Stimulated activated CD8-positive, alpha-beta memory T cell treated with anti-CD3 and anti-CD28 coated beads, Interleukin-7, amount 100 ng/mL, for 4 hours (primary cell): ENCODE data around the gene AQP5.

Experiments used
- DNase-seq, 2 donors: peaks; one replicate each; pipeline ENCODE4 v3.0.0-alpha.2; 2020; ENCODE audit warnings: low read depth in 2 of 2

The AQP5 gene

GRCh38 chr12:49950273-49951251 is 11.1 kb upstream of the AQP5 start, which contains the start of gene AQP2:
Gene AQP2 (plus strand): TSS chr12:49950737. CDS start chr12:49950831, 94 bp downstream.
- DNase-seq: no peak

- no peak for DNase-seq
Observed at GRCh38 chr12:49951411-49952240, 10.0 kb upstream of the AQP5 start.

DNA sequence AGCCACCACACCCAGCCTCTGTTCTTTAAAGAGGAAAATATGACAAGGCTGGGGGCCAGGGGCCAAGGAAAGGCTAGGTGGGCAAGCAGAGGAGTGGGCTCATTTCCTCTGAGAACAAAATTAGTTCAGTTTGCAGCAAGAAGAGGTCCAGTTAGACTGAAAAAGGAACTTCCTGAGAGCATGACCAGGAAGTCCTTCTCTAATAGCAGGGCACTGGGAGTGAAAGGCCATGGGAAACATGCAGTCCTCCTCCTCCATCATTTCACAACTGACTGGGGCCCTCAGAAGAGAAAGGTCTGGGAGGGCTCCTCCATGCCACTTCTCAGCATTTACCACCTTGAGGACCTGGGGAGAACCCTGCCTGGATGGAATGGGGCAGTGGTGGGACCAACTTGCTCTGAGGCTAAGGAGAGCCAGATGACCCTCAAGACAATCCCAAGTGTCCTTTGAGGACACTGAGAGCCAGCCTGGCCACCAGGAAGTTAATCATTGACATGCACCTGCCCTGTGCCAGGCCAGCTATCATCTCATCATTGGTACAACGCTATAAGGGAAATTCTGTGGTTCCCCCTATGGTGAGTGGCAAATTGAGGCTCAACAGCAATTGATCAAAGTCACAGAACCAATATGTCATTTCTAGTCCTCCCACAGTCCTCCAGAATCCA is 9.1 kb upstream of the AQP5 start:
- DNase-seq: no peak

GRCh38 chr12:49953151-49953550 is 8.5 kb upstream of the AQP5 start:
- no peak for DNase-seq

GRCh38 chr12:49953961-49954846 is 7.5 kb upstream of the AQP5 start:
- DNase-seq: no peak

- DNase-seq: no peak
Observed at GRCh38 chr12:49954863-49955830, 6.5 kb upstream of the AQP5 start.

DNA sequence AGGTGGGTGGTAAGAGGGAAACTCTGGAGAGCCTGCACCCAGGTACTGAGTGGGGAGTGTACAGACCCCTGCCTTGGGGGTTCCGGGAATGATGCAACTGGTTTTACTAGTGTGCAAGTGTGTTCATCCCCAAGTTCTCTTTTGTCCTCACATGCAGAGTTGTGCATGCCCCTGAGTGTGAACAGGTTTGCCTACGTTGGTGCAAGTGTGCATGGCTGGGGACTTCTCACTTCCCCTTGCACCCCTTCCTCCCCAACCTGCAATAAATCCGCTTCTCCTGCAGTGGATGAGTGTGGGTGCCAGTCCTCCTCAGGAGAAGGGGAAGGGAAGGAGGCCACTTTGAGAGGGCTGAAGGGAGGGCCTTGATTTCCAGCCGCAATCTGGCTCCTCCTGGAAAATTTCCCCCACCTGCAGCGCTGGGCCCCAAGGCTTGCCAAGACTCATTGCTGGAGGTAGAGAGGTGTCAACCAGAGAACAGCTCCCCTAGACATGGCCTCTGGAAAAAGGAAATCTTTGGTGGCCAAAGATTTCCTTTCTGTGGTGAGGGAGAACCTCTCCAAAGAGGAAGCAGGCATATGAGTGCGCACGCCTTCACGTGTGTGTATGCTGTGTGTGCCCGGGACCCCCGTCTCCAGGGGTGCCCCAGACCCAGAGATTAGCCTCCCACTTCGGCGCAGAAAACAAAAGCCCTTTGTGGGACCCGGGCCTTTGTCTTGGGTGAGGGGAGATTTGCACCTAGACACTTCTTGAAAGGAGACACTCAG is 5.6 kb upstream of the AQP5 start:
- DNase-seq: no peak

GRCh38 chr12:49956663-49957569 is 4.8 kb upstream of the AQP5 start:
- DNase-seq: no peak

DNA sequence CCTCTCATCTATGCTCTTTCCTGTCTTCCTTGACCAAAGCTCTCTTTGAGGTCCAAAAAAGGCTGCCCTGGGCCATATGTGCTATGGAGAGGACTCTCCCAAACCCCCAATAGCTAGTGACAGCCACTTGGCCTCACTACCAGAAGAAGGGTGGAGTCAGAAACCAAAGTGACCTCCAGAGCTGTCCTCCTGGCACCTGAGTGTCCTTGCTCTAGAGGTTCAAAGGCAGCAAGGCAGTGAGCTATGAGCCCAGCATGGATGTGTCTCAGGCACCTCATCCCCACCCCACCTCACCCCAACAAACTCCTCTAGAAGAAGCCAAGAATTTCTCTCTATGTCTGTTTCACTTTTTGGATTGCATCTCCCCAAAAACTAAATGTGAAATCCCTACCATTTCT is 4.1 kb upstream of the AQP5 start:
- no peak for DNase-seq

DNA sequence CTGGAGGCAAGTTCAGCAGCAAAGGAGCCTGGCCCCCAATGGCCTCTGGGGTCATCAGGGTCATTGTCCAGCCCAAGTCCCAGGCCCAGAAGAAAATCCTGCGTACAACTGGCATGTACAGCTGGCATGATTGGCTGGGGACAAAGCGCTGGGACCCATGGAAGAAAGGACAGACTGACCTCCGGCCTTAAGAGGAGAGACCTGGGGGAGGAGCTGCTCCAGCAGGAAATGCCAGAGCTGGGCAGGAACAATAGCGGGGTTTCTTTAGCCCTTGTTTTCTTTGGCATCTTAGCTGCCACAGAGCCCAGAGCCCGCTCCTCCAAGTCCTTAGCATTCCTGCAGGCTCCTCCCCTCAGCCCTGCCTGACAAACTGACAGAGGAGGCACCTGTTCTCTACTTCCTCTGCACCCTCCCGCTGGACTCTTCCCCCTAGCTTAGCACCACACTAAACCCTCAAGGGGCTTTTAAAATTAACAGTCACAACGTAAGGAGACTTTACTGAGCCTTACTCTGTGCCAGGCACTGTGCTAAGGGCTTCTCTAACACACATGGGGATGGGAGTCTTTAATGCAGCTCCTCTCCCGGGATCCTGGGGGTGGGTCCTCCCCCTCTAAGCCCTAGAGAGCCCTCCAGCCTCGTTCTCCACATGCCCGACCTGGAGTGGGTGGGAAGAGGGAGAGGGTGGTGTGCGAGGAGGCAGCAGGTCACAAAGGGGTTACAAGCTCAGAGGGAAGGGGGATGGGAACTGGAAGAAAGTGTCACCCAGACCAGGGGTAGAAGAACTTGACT is 1.8 kb upstream of the AQP5 start:
- no peak for DNase-seq

- DNase-seq: no peak
Observed at GRCh38 chr12:49960474-49961110, 1.1 kb upstream of the AQP5 start.

DNA sequence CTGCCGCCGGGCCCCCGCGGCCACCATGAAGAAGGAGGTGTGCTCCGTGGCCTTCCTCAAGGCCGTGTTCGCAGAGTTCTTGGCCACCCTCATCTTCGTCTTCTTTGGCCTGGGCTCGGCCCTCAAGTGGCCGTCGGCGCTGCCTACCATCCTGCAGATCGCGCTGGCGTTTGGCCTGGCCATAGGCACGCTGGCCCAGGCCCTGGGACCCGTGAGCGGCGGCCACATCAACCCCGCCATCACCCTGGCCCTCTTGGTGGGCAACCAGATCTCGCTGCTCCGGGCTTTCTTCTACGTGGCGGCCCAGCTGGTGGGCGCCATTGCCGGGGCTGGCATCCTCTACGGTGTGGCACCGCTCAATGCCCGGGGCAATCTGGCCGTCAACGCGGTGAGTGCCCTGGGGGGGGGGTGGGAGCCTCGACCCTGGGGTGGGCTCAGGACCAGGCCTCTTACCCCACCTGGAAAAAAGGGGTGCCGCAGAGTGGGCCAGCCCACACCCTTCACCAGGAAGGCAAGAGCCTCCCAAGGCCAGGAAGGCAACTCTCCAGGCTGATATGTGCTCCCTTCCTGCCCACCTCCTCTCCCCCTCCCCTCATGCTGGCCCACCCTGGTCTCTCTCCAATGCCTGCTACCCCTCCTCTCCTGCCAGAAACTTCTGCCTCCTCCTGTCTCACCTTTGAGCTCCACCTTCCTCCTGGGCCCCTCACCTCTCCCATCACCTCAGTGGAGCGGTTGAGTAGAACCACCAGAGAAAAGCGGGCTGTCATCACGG is 507 bp downstream of the AQP5 start:
- DNase-seq: no peak

GRCh38 chr12:49962861-49963765 is 1.4 kb downstream of the AQP5 start:
- DNase-seq: no peak

DNA sequence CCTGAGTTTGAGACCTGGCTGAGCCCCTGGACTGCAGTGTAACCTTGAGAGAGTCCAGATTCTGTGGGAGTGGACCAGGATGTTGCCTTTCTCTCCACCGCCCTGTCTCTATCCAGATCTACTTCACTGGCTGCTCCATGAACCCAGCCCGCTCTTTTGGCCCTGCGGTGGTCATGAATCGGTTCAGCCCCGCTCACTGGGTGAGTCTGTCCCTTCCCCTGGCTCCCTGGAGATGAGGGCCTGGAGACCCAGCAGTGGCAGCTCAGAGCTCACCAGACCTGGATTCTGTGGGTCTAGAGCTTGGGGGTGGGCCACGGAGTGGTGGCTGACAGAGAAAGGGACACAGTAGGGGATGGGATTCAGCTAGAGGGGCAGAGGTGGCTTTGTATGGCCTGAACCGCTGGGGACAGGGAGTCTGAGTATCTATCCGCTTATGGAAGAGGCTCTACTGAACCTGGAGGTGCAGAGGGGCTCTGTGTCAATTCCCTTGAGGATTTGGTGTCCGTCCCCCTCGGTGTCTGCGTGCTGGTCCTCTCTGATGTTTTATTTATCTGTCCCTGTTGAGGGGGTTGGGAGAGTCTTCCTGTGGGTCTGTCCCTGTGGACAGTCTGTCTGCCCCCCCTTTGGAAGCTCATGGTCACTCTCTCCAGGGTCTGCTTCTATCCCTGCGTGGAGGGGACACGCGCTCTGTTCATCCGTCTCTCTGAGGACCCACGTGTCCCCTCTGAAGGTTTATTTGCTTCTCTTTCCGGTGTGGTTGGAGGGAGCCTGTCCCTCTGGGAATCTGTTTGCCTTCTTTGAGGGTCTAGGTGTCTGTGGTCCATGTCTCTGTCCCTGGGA is 2.5 kb downstream of the AQP5 start:
- DNase-seq: no peak
